GM06990 (cell line): Measurements from ENCODE around the gene C1orf167.

ENCODE experiments used
- DNase-seq: peaks from one replicate; pipeline ENCODE4 v3.0.0-alpha.2; 2011; ENCODE audit not compliant: insufficient read length; ENCODE audit errors: extremely low read depth
- H3K27me3 ChIP-seq: replicated peaks from 2 replicates; pipeline ENCODE4 v1.6.0; 2011; ENCODE audit warnings: low read length; ENCODE audit not compliant: control insufficient read depth, insufficient read depth
- H3K36me3 ChIP-seq: 2 replicates; pipeline ENCODE4 v1.5.1; 2011; ENCODE audit warnings: low read length; ENCODE audit not compliant: control insufficient read depth, insufficient read depth
- H3K4me3 ChIP-seq: replicated peaks from 2 replicates; pipeline ENCODE4 v1.5.1; 2011; ENCODE audit warnings: low read depth, mild to moderate bottlenecking, control low read depth, low read length
- CTCF ChIP-seq: IDR thresholded peaks from 2 replicates; pipeline ENCODE4 v1.5.1; 2011; ENCODE audit warnings: low read length, control low read depth, mild to moderate bottlenecking, inconsistent platforms; ENCODE audit not compliant: insufficient read depth, poor library complexity, severe bottlenecking

C1orf167 gene

DNA sequence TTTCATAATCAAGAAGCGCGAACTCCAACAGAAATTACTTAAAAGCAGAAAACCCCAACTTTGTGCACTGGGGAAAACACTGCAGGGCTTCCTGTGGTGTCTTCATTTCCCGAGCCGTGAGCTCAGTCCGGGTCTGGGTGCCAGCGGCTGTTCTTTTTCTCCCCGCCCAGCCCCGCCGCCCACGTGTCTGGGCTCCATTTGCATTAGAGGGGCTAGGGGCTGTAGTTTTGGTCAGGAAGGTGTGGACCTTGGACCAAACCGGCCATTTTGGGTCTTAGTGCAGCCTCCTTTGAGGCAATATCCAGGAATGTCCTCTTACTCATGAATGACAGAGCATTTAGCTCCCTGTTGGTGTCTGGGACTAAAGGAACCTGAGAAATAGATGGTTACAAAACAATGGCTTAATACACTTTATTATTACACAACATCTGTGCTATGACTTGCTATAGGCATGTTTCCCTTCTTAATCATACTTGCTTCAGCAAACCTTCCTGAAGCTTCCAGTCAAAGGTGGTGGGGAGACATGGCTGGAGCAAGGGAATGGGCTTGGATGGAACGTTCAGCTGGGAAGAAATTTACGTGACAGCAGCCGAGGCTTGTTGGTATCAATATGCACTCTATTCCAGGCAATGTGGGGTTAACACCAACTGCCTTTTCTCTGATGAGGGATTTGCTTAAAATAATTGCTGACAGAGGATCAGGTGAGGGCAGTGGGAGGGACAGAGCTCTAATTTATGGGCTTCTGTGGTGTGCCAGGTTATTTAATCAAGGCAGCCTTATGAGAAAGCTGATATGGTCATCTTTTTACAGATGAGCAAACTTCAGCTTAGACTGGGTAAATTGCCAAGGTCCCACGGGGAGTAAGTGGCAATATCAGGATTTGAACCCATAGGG, 25.0 kb upstream of the C1orf167 start:
- Histone ChIP-seq H3K27me3 (no peaks in the 10 kb centered on the region), H3K4me3 (peak overlapping the region; percentile 95), H3K36me3 (no peaks in the 10 kb centered on the region)
- no peak for TF ChIP-seq CTCF
- DNase-seq, result no peak

GRCh38 chr1:11738096-11738495, 23.9 kb upstream of the C1orf167 start:
- Histone ChIP-seq H3K27me3 (no peaks in the 10 kb centered on the region), H3K36me3 (no peaks in the 10 kb centered on the region), H3K4me3 (no peak overlapping the region)
- no peak for TF ChIP-seq CTCF
- DNase-seq, result no peak

GRCh38 chr1:11738783-11739182, 23.2 kb upstream of the C1orf167 start:
- TF ChIP-seq CTCF, result no peak
- Histone ChIP-seq H3K4me3 (no peak overlapping the region), H3K36me3 (no peaks in the 10 kb centered on the region), H3K27me3 (no peaks in the 10 kb centered on the region)
- no peak for DNase-seq

GRCh38 chr1:11740258-11741192, 21.5 kb upstream of the C1orf167 start:
- H3K36me3 ChIP-seq, result no peaks in the 10 kb centered on the region
- H3K4me3 ChIP-seq, result no peak overlapping the region
- no peak for DNase-seq
- no peak for TF ChIP-seq CTCF
- no peaks in the 10 kb centered on the region for H3K27me3 ChIP-seq

DNA sequence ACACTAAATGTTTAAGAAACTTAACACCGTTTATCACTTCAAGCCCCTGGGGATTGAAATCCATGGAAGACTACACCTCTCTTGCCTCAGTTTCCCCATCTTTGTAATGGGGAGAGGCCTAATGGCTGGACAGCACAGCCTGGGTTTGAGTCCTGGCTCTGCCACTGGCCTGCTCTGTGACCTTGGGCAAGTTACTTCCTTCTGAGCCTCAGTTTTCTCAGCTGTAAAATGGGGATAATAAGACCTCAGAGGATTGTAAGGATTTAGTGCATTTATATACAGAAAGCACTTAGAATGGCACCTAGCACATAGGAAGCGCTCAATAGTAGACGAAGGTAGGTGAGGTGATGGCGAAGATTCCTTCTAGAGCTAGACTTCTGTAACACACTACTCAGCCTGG, 20.5 kb upstream of the C1orf167 start:
- no peaks in the 10 kb centered on the region for H3K27me3 ChIP-seq
- DNase-seq, result no peak
- no peak overlapping the region for H3K4me3 ChIP-seq
- no peaks in the 10 kb centered on the region; the same call in 1 of the 2 replicates for H3K36me3 ChIP-seq
- TF ChIP-seq CTCF, result no peak
